Measurements from ENCODE around the gene SLC16A14.

DNA sequence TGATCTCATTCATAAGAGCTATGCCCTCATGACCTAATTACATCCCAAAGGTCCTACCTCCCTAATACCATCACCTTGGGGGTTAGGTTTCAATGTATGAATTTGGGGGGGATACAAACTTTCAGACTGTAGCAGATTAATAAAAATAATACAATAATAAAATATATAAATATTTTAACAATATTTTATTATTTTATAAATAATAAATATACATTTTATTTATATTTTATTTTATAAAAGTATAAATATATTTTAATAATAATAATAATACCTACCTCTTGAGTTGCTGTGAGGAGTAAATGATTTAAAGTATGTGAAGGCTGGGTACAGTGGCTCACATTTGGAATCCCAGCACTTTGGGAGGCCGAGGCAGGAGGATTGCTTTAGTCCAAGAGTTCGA lies 8.1 kb upstream of the SLC16A14 start:
- TF ChIP-seq CTCF (IDR thresholded peaks at IDR 0.05 in 2 of 3, conservative IDR thresholded peaks at IDR 0.05 in 1 of 3; ENCODE audit: borderline replicate concordance in 1 of 3, insufficient read depth in 1 of 3, low read depth in 2 of 3, low read length in 2 of 3): no peak
- TF ChIP-seq MAX (IDR thresholded peaks at IDR 0.05): no peak

All from HCT116 (cell line).